CD8-positive, alpha-beta memory T cell (primary cell): ENCODE data around the gene PHLDB3. TPM values are rescaled to one million over a fixed set of nuclear protein-coding genes. Genes with fewer than 3 reads are reported as not detected.

Experiments used
- CTCF ChIA-PET: fragments of 350-600 bp; sonication (Branson Sonifier 250); formaldehyde crosslinking; loops from one replicate; lab custom pipeline; 2021; ENCODE audit warnings: antibody characterized with exemption; lab: Charles Lee
- POLR2A ChIA-PET: fragments of 350-600 bp; sonication (Branson Sonifier 250); formaldehyde crosslinking; loops from one replicate; lab custom pipeline; 2021; ENCODE audit warnings: antibody characterized with exemption; lab: Charles Lee
- DNase-seq, 5 donors: peaks; one replicate each; pipeline versions ENCODE4 v3.0.0 to v3.0.0-alpha.2; 2020 to 2022; ENCODE audit warnings: mixed read lengths in 1 of 5
- H3K27ac ChIP-seq: one replicate; pipeline ENCODE4 v1.7.0; 2013; ENCODE audit warnings: low read depth, mild to moderate bottlenecking, low read length, moderate library complexity
- H3K27me3 ChIP-seq: 2 replicates; pipeline ENCODE4 v1.7.0; 2013; ENCODE audit warnings: low read length, mild to moderate bottlenecking; ENCODE audit not compliant: insufficient read depth, poor library complexity, severe bottlenecking
- H3K36me3 ChIP-seq: 2 replicates; pipeline ENCODE4 v1.7.0; 2013; ENCODE audit warnings: mild to moderate bottlenecking, low read length, moderate library complexity; ENCODE audit not compliant: insufficient read depth
- H3K4me1 ChIP-seq: 2 replicates; pipeline ENCODE4 v1.7.0; 2013; ENCODE audit warnings: mild to moderate bottlenecking, low read length, moderate library complexity; ENCODE audit not compliant: insufficient read depth
- H3K4me3 ChIP-seq: 2 replicates; pipeline ENCODE4 v1.7.0; 2013; ENCODE audit warnings: mild to moderate bottlenecking, low read length
- H3K9me3 ChIP-seq: 2 replicates; pipeline ENCODE4 v1.7.0; 2013; ENCODE audit warnings: mild to moderate bottlenecking, low read length
- H3K27ac Mint-ChIP-seq, 8 donors: one replicate each; pipeline ENCODE4 v1.8.0; 2020 to 2021; ENCODE audit warnings: mixed read lengths in 8 of 8, mild to moderate bottlenecking in 6 of 8, inconsistent platforms in 3 of 8, moderate library complexity in 3 of 8
- H3K27me3 Mint-ChIP-seq, 2 donors: one replicate each; pipeline ENCODE4 v1.8.0; 2020 to 2021; ENCODE audit warnings: mixed read lengths in 2 of 2, mild to moderate bottlenecking in 1 of 2, moderate library complexity in 1 of 2
- H3K36me3 Mint-ChIP-seq, 3 donors: one replicate each; pipeline ENCODE4 v1.8.0; 2020 to 2021; ENCODE audit warnings: mixed read lengths in 3 of 3, inconsistent platforms in 1 of 3, mild to moderate bottlenecking in 1 of 3
- H3K4me1 Mint-ChIP-seq, 3 donors: one replicate each; pipeline ENCODE4 v1.8.0; 2020 to 2021; ENCODE audit warnings: mixed read lengths in 3 of 3, inconsistent platforms in 1 of 3, mild to moderate bottlenecking in 1 of 3
- H3K4me3 Mint-ChIP-seq, 7 donors: one replicate each; pipeline ENCODE4 v1.8.0; 2020 to 2021; ENCODE audit warnings: mixed read lengths in 7 of 7, mild to moderate bottlenecking in 6 of 7, moderate library complexity in 4 of 7, inconsistent platforms in 2 of 7
- H3K9me3 Mint-ChIP-seq, 5 donors: one replicate each; pipeline ENCODE4 v1.8.0; 2020 to 2022; ENCODE audit warnings: mixed read lengths in 5 of 5, mild to moderate bottlenecking in 3 of 5, moderate library complexity in 2 of 5, inconsistent platforms in 1 of 5
- polyA plus RNA-seq: library from polyadenylated mRNA; unstranded; fragments of 300-500 nt; fragmentation: Illumina TruSeq; gene quantifications from one replicate; pipeline ENCODE4 v1.2.3, GENCODE V29; 2021
- total RNA-seq, 2 experiments: library from RNA; stranded (reverse); gene quantifications; one replicate each; pipeline ENCODE4 v1.2.3, GENCODE V29; 2021

The PHLDB3 gene
- total and polyA plus RNA-seq, 3 experiments from 2014 or later, result 8.1 to 15.4 (median 13.5) TPM

DNA sequence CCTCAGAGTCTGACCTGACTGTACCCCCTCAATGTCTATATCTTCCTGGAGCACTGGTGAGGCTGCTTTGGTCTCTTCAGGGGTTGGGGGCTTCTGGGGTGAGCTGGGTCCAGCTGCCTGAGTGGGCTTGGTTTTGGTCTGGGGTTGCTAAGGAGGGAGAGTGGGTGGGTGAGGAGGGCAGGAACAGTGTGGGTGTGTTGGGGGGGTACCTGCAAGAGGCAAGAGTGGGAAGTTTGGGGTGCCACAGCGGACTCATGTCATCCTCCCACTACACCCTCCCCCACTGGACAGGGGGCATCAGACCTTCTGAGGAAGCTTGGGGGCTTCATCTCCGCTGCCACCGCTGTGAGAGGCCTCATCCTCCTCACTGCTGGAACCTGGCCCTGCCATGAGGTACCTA, 42.0 kb upstream of the PHLDB3 start:
- Mint-ChIP-seq H3K36me3 (peaks cover 0 to 69% (median 8%) of the 10 kb centered on the region in 3 donors), H3K4me1 (no peaks in the 10 kb centered on the region), H3K4me3 (no peak overlapping the region), H3K9me3 (no peaks in the 10 kb centered on the region), H3K27ac (no peak overlapping the region), H3K27me3 (no peaks in the 10 kb centered on the region)
- H3K36me3 ChIP-seq, result peaks cover 32% of the 10 kb centered on the region
- no peaks in the 10 kb centered on the region for H3K4me1 ChIP-seq
- ChIA-PET CTCF (interaction anchor here (2.2 kb wide), 1 partner anchor 8 kb away, joined by 9 read pairs; no protein-coding TSS in a partner anchor), POLR2A (no interaction called here)
- no peaks in the 10 kb centered on the region for H3K27me3 ChIP-seq
- no peaks in the 10 kb centered on the region for H3K9me3 ChIP-seq
- DNase-seq, result no peak
- H3K27ac ChIP-seq, result no peak overlapping the region
- H3K4me3 ChIP-seq, result no peak overlapping the region

DNA sequence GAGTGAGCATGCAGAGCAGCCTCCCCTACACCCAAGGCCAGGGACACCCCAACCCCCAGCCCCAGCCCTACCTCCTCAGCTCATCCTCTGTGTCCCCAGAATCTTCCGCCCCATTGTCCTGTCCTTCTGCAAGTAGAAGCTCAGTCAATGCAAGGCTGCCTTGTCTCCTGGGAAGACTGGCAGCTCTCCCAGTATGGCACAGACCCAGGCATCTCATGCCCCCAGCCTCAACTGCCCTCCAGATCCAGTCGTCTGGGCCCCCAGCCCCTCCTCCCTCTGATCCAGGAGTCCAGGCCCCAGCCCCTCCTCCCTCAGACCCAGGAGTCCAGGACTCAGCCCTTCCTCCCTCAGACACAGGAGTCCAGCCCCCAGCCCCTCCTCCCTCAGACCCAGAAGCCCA, 41.4 kb upstream of the PHLDB3 start:
- no peaks in the 10 kb centered on the region for H3K4me1 Mint-ChIP-seq
- Histone ChIP-seq H3K4me1 (no peaks in the 10 kb centered on the region), H3K9me3 (no peaks in the 10 kb centered on the region), H3K27me3 (no peaks in the 10 kb centered on the region), H3K36me3 (peaks cover 26% of the 10 kb centered on the region), H3K27ac (no peak overlapping the region), H3K4me3 (no peak overlapping the region)
- no peak for DNase-seq
- ChIA-PET CTCF (interaction anchor here (2.2 kb wide), 1 partner anchor 9 kb away, joined by 9 read pairs; no protein-coding TSS in a partner anchor), POLR2A (no interaction called here)
- H3K36me3 Mint-ChIP-seq, result peaks cover 0 to 68% (median 7%) of the 10 kb centered on the region in 3 donors
- H3K4me3 Mint-ChIP-seq, result no peak overlapping the region
- H3K27ac Mint-ChIP-seq, result peak overlapping the region in 1 of 8 donors; percentile 71
- H3K9me3 Mint-ChIP-seq, result no peaks in the 10 kb centered on the region
- H3K27me3 Mint-ChIP-seq, result no peaks in the 10 kb centered on the region

DNA sequence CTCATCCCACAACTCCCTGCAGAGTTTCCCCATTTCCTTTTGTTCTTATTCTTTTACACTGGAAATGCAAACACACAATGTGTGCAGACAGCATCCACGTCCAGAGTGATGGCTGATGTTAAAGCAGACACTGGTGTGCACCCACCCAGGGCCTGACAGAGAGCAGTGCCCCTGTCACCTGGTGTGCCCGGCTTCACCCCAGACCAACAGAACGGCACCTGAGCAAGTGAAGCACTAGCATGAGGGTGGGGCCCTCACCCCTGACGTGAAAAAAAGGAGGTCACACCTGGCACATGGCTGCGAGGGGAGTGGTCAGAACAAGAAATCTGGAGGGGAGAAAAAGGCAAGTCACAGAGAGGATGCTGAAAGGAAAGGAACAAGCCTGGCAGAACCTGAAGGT, 40.7 kb upstream of the PHLDB3 start:
- CTCF ChIA-PET, result interaction anchor here (2.2 kb wide), 1 partner anchor 10 kb away, joined by 9 read pairs; no protein-coding TSS in a partner anchor

DNA sequence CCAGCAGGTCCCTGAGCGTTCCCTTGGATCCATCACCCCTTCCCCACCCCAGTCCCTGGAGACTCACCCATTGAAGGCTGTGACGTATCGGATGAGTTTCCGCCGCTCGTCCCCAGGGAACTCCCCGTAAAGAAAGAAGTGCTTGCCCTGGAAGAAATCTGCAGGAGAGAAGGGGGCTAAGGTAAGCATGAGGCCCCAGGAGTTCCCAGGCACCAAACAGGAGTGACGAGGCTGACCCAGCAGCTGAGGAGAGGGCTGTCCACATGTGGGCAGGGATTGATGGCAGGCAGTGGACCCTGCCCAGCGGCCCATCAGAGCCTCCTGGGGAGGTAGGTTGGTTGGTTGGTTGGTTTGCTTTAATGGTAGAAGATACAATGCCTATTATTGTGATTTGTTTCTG, 39.5 kb upstream of the PHLDB3 start:
- peaks cover 0 to 4% (median 0%) of the 10 kb centered on the region in 5 donors for H3K9me3 Mint-ChIP-seq
- H3K9me3 ChIP-seq, result peaks cover 3% of the 10 kb centered on the region
- H3K27ac Mint-ChIP-seq, result peak overlapping the region in 1 of 8 donors; percentile 34
- POLR2A ChIA-PET, result no interaction called here
- no peak overlapping the region for H3K27ac ChIP-seq
- peaks cover 23% of the 10 kb centered on the region for H3K36me3 ChIP-seq
- no peak for DNase-seq
- no peaks in the 10 kb centered on the region for H3K27me3 Mint-ChIP-seq
- H3K27me3 ChIP-seq, result no peaks in the 10 kb centered on the region
- no peak overlapping the region for H3K4me3 ChIP-seq
- H3K4me1 Mint-ChIP-seq, result no peaks in the 10 kb centered on the region
- CTCF ChIA-PET, result interaction anchor here (1.4 kb wide), 1 partner anchor 9 kb away, joined by 3 read pairs; no protein-coding TSS in a partner anchor
- H3K4me3 Mint-ChIP-seq, result no peak overlapping the region
- peaks cover 9 to 70% (median 11%) of the 10 kb centered on the region in 3 donors for H3K36me3 Mint-ChIP-seq
- no peaks in the 10 kb centered on the region for H3K4me1 ChIP-seq

More for the DNA sequence above, 40.7 kb upstream of the PHLDB3 start:
- Histone ChIP-seq H3K4me3 (no peak overlapping the region), H3K36me3 (peaks cover 20% of the 10 kb centered on the region), H3K27me3 (no peaks in the 10 kb centered on the region), H3K27ac (no peak overlapping the region), H3K4me1 (no peaks in the 10 kb centered on the region), H3K9me3 (no peaks in the 10 kb centered on the region)
- Mint-ChIP-seq H3K36me3 (peaks cover 2 to 69% (median 9%) of the 10 kb centered on the region in 3 donors), H3K9me3 (no peaks in the 10 kb centered on the region), H3K4me1 (no peaks in the 10 kb centered on the region), H3K4me3 (no peak overlapping the region), H3K27me3 (no peaks in the 10 kb centered on the region), H3K27ac (peak overlapping the region in 1 of 8 donors; percentile 52)
- DNase-seq, result no peak
- POLR2A ChIA-PET, result no interaction called here

DNA sequence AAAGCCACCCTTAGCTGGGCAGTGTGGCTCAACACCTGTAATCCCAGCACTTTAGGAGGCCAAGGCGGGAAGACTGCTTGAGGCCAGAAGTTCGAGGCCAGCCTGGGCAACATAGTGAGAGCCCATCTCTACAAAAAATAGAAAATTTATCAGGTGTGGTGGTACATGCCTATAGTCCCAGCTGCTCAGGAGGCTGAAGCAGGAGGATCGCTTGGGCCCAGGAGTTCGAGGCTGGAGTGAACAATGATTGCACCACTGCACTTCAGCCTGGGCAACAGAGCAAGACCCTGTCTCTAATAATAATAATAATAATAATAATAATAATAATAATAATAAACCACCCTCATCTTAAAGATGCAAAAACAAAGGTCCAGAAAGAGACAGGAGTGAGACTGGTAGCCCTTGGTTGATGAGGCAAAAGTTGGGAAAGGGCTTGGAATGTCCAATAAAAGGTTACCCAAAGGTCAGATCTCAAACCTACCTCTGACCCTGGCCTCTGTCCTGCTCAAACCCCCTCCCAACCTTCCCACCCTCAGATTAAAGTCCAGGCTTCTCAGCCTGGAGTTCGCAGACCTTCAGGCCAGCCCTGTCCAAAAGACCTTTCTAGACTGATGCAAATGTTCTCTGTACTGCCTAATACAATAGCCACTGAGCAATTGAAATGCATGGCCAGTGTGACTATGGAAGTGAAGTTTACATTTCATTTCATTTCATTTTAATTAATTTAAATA, 37.5 kb upstream of the PHLDB3 start:
- Mint-ChIP-seq H3K36me3 (peaks cover 17 to 80% (median 21%) of the 10 kb centered on the region in 3 donors), H3K4me1 (no peaks in the 10 kb centered on the region), H3K27me3 (no peaks in the 10 kb centered on the region), H3K4me3 (no peak overlapping the region), H3K27ac (no peak overlapping the region), H3K9me3 (peaks cover 0 to 4% (median 3%) of the 10 kb centered on the region in 5 donors)
- H3K27ac ChIP-seq, result no peak overlapping the region
- DNase-seq, result no peak
- H3K4me1 ChIP-seq, result no peaks in the 10 kb centered on the region
- no peak overlapping the region for H3K4me3 ChIP-seq
- CTCF ChIA-PET, result no interaction called here
- H3K36me3 ChIP-seq, result peaks cover 26% of the 10 kb centered on the region
- H3K9me3 ChIP-seq, result peaks cover 5% of the 10 kb centered on the region
- no peaks in the 10 kb centered on the region for H3K27me3 ChIP-seq
- POLR2A ChIA-PET, result interaction anchor here (0.8 kb wide), 1 partner anchor 9 kb away, joined by 3 read pairs; the partner anchor contains the start of gene ZNF575

DNA sequence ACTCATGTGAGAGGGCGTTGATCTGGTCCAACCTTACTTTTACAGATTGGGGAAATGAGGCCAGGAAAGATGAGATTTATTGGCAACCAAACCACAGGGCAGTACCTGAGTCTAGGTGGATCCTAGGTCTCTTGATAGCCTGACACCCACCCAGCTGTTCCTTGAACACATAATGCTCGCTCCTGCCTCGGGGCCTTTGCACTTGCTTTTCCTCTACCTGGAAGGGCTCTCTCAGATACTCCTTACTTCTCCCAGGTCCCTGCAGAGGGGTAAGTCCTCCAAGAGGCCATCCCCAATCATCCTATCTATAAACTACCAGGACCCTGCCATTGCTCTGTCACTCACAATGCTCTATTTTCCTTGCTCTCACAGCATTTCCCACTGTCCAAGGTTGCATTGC, 35.8 kb upstream of the PHLDB3 start:
- H3K36me3 Mint-ChIP-seq, result peaks cover 17 to 75% (median 21%) of the 10 kb centered on the region in 3 donors
- Histone ChIP-seq H3K4me1 (no peaks in the 10 kb centered on the region), H3K27me3 (no peaks in the 10 kb centered on the region), H3K27ac (no peak overlapping the region), H3K36me3 (peaks cover 23% of the 10 kb centered on the region), H3K4me3 (no peak overlapping the region), H3K9me3 (peaks cover 5% of the 10 kb centered on the region)
- peak overlapping the region in 2 of 8 donors; percentile 6 to 77 for H3K27ac Mint-ChIP-seq
- H3K9me3 Mint-ChIP-seq, result peaks cover 0 to 5% (median 3%) of the 10 kb centered on the region in 5 donors
- peaks cover under 1 to 3% (median 2%) of the 10 kb centered on the region in 3 donors for H3K4me1 Mint-ChIP-seq
- POLR2A ChIA-PET, result no interaction called here
- no peak overlapping the region for H3K4me3 Mint-ChIP-seq
- CTCF ChIA-PET, result no interaction called here
- no peaks in the 10 kb centered on the region for H3K27me3 Mint-ChIP-seq
- DNase-seq, result no peak

DNA sequence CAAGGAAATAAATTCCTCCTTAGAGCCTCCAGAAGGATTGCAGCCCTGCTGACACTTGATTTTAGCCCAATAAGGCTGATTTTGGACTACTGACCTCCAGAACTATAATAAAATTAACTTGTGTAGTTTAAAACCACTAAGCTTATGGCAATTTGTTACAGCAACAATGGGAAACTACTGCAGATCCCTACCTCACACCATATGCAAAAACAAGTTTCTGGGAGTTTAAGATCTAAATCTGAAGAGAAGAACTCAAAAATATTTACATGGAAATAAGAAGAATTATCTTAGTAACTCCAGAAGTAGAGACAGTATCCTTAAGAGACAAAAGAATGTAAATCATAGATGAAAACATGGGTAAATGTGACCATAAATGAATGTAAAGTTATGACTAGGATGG, 34.4 kb upstream of the PHLDB3 start:
- Mint-ChIP-seq H3K9me3 (peaks cover 0 to 6% (median 3%) of the 10 kb centered on the region in 5 donors), H3K36me3 (peaks cover 17 to 61% (median 21%) of the 10 kb centered on the region in 3 donors), H3K4me1 (peaks cover 4 to 6% (median 6%) of the 10 kb centered on the region in 3 donors), H3K4me3 (no peak overlapping the region), H3K27ac (no peak overlapping the region), H3K27me3 (no peaks in the 10 kb centered on the region)
- peaks cover 16% of the 10 kb centered on the region for H3K36me3 ChIP-seq
- no peaks in the 10 kb centered on the region for H3K27me3 ChIP-seq
- H3K27ac ChIP-seq, result no peak overlapping the region
- H3K4me3 ChIP-seq, result no peak overlapping the region
- CTCF ChIA-PET, result interaction anchor here (1.9 kb wide), 1 partner anchor 17 kb away, joined by 6 read pairs; no protein-coding TSS in a partner anchor
- H3K4me1 ChIP-seq, result no peaks in the 10 kb centered on the region
- no peak for DNase-seq
- POLR2A ChIA-PET, result no interaction called here
- peaks cover 5% of the 10 kb centered on the region for H3K9me3 ChIP-seq
